ENCODE measurements around the gene FAM13C.

Gene FAM13C

DNA sequence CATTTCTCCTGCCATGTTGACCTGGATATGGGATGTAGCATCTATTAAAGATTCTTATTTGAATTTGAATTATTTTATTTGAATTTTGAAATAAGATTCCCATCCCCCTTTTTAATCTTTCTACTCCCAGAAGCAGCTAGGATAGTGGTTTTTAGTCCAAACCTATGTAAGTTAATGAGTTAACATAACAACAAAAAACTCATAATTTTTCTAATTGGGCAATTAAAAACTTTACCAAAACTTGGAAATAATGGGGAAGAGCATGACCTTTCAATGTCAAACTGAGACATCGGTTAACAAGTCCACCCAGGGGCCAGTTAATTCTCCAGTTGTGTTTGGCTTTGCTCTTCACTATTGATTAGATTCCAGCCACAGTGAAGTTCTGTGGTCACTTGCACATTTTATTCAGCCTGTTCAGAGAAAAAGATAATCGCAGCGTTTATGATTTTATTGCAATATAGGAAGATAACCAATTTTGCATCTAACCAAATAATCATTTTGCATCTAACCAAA is 1.2 kb upstream of the FAM13C start:
- Histone ChIP-seq H3K27me3 (ENCODE audit: control insufficient read depth, low read length) (peaks cover 11% of the 10 kb centered on the region), H3K4me3 (ENCODE audit: low read length) (no peak overlapping the region)
- TF ChIP-seq EZH2phosphoT487 (IDR thresholded peaks at IDR 0.05; ENCODE audit: borderline replicate concordance, low read length), result no peak
- TF ChIP-seq CTCF (IDR thresholded peaks at IDR 0.05; ENCODE audit: low read depth, low read length, poor library complexity, severe bottlenecking), result no peak

DNA sequence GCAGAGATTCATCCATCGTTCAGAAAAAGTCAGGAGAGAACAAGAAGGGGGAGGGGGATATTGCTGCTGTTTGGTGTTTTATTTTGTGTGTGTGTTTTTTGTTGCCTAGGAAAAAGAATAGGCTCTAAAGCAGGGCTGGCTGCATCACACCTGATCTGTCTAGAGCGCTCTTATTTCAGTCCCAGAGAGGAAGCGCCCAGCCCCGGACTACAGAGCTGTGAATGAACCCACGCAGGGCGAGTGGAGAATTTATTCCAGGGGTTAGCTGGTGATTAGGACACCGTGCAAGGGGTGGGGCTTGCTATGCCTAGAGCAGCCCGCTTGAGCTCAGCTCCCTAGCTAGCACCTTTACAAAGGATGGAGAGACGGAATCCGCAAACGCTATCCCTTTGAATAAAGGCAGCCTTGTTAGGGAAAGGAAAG is 621 bp upstream of the FAM13C start:
- Histone ChIP-seq H3K27me3 (ENCODE audit: control insufficient read depth, low read length) (peaks cover 11% of the 10 kb centered on the region), H4K20me1 (ENCODE audit: control insufficient read depth, insufficient read depth, low read depth, low read length) (no peaks in the 10 kb centered on the region), H3K9me3 (ENCODE audit: control insufficient read depth, insufficient read depth, low read length) (no peaks in the 10 kb centered on the region), H3K4me2 (ENCODE audit: low read length) (no peak overlapping the region), H3K36me3 (ENCODE audit: control insufficient read depth, low read length) (no peaks in the 10 kb centered on the region), H3K79me2 (ENCODE audit: control insufficient read depth, low read length) (no peaks in the 10 kb centered on the region), H3K9me2 (replicated peaks; ENCODE audit: control insufficient read depth, low read length) (no peaks in the 10 kb centered on the region), H3F3A (ENCODE audit: control insufficient read depth, insufficient read depth) (no peaks in the 10 kb centered on the region), H3K4me1 (ENCODE audit: control insufficient read depth, low read length) (no peaks in the 10 kb centered on the region), H3K4me3 (ENCODE audit: low read length) (no peak overlapping the region), H3K27ac (ENCODE audit: low read depth, low read length) (no peak overlapping the region)
- TF ChIP-seq EZH2phosphoT487 (IDR thresholded peaks at IDR 0.05; ENCODE audit: borderline replicate concordance, low read length) (no peak), CTCF (IDR thresholded peaks at IDR 0.05; ENCODE audit: low read depth, low read length, poor library complexity, severe bottlenecking) (no peak)

More for the DNA sequence above, 1.2 kb upstream of the FAM13C start:
- no peaks in the 10 kb centered on the region for H3K9me2 ChIP-seq (replicated peaks; ENCODE audit: control insufficient read depth, low read length)
- no peaks in the 10 kb centered on the region for H4K20me1 ChIP-seq (ENCODE audit: control insufficient read depth, insufficient read depth, low read depth, low read length)
- no peaks in the 10 kb centered on the region for H3K36me3 ChIP-seq (ENCODE audit: control insufficient read depth, low read length)
- no peaks in the 10 kb centered on the region for H3K9me3 ChIP-seq (ENCODE audit: control insufficient read depth, insufficient read depth, low read length)
- no peaks in the 10 kb centered on the region for H3K79me2 ChIP-seq (ENCODE audit: control insufficient read depth, low read length)
- no peaks in the 10 kb centered on the region for H3F3A ChIP-seq (ENCODE audit: control insufficient read depth, insufficient read depth)
- H3K4me1 ChIP-seq (ENCODE audit: control insufficient read depth, low read length), result no peaks in the 10 kb centered on the region
- H3K4me2 ChIP-seq (ENCODE audit: low read length), result no peak overlapping the region
- no peak overlapping the region for H3K27ac ChIP-seq (ENCODE audit: low read depth, low read length)

GRCh38 chr10:59361663-59362143 is 646 bp downstream of the FAM13C start:
- H3K4me2 ChIP-seq (ENCODE audit: low read length), result no peak overlapping the region
- no peaks in the 10 kb centered on the region for H3K4me1 ChIP-seq (ENCODE audit: control insufficient read depth, low read length)
- no peaks in the 10 kb centered on the region for H3K9me2 ChIP-seq (replicated peaks; ENCODE audit: control insufficient read depth, low read length)
- no peaks in the 10 kb centered on the region for H4K20me1 ChIP-seq (ENCODE audit: control insufficient read depth, insufficient read depth, low read depth, low read length)
- peaks cover 11% of the 10 kb centered on the region for H3K27me3 ChIP-seq (ENCODE audit: control insufficient read depth, low read length)
- no peaks in the 10 kb centered on the region for H3K9me3 ChIP-seq (ENCODE audit: control insufficient read depth, insufficient read depth, low read length)
- H3K4me3 ChIP-seq (ENCODE audit: low read length), result no peak overlapping the region
- H3K79me2 ChIP-seq (ENCODE audit: control insufficient read depth, low read length), result no peaks in the 10 kb centered on the region
- no peak for TF ChIP-seq CTCF (IDR thresholded peaks at IDR 0.05; ENCODE audit: low read depth, low read length, poor library complexity, severe bottlenecking)
- TF ChIP-seq EZH2phosphoT487 (IDR thresholded peaks at IDR 0.05; ENCODE audit: borderline replicate concordance, low read length), result no peak
- no peaks in the 10 kb centered on the region for H3K36me3 ChIP-seq (ENCODE audit: control insufficient read depth, low read length)
- H3K27ac ChIP-seq (ENCODE audit: low read depth, low read length), result no peak overlapping the region
- no peaks in the 10 kb centered on the region for H3F3A ChIP-seq (ENCODE audit: control insufficient read depth, insufficient read depth)

Data from DOHH2 (cell line).